ENCODE measurements around the gene DLG2.

GRCh38 chr11:84061726-84062125 is 1565.4 kb downstream of the DLG2 start:
- TF ChIP-seq CTCF (IDR thresholded peaks at IDR 0.05) = no peak
- TF ChIP-seq POLR2A (IDR thresholded peaks at IDR 0.05) = no peak
- TF ChIP-seq POLR2AphosphoS5 (IDR thresholded peaks at IDR 0.05) = no peak
- no peak for TF ChIP-seq EP300 (IDR thresholded peaks at IDR 0.05)

Data from sigmoid colon (tissue), 4 donors.